Measurements from ENCODE around the gene TBC1D10B.

TBC1D10B gene

GRCh38 chr16:30370456-30371247 lies at the start of gene TBC1D10B:
TBC1D10B (minus strand) TSS chr16:30370494; CDS start chr16:30370183, 311 bp downstream.
- Histone ChIP-seq H3K27ac (ENCODE audit: extremely low read depth, low read depth, low read length) (peak within 1 kb of the TSS; percentile 78), H3K4me1 (ENCODE audit: control insufficient read depth, insufficient read depth, low read length) (peaks cover 7% of the 10 kb centered on the region), H3K9me3 (ENCODE audit: control insufficient read depth, insufficient read depth, low read depth, low read length) (no peaks in the 10 kb centered on the region), H3K4me3 (ENCODE audit: low read depth, low read length) (peak within 1 kb of the TSS; percentile 74), H3K36me3 (ENCODE audit: control insufficient read depth in 2 of 2, insufficient read depth in 1 of 2, low read length in 2 of 2) (peaks cover 6 to 18% of the 10 kb centered on the region in 2 experiments; a peak in 2 of 3 replicates)
- CTCF ChIA-PET, result interaction anchor here (0.6 to 2.1 kb wide), 12 partner anchors 11 to 305 kb away, joined by 3 to 18 read pairs (median 4); partner anchors contain the start of genes ALDOA, DCTPP1, SEPTIN1 and TBX6
- POLR2A ChIA-PET, result interaction anchor here (0.5 to 4.2 kb wide), 32 partner anchors 9 to 305 kb away, joined by 3 to 60 read pairs (median 5); partner anchors contain the start of genes ALDOA, CD2BP2, CORO1A and DCTPP1
- TF ChIP-seq SP3 (tag by site-specific recombination; IDR thresholded peaks at IDR 0.05), result peak; percentile 99
- TF ChIP-seq BCL6B (tag by site-specific recombination; IDR thresholded peaks at IDR 0.05), result no peak
- TF ChIP-seq REST (tag by site-specific recombination; IDR thresholded peaks at IDR 0.05), result no peak
- TF ChIP-seq ZNF521 (tag by site-specific recombination; IDR thresholded peaks at IDR 0.05), result no peak
- peak; percentile 91 for TF ChIP-seq KLF10 (tag by site-specific recombination; IDR thresholded peaks at IDR 0.05)
- peak; percentile 49; the same call in 1 of the 2 replicates for TF ChIP-seq GLIS1 (tag by site-specific recombination; IDR thresholded peaks at IDR 0.05)
- TF ChIP-seq ZNF121 (tag by site-specific recombination; IDR thresholded peaks at IDR 0.05), result no peak
- no peak for TF ChIP-seq YY2 (tag by site-specific recombination; IDR thresholded peaks at IDR 0.05)
- peak; percentile 89 for TF ChIP-seq ZBTB26 (tag by site-specific recombination; optimal IDR thresholded peaks at IDR 0.05)
- no peak for TF ChIP-seq PRDM4 (tag by site-specific recombination; IDR thresholded peaks at IDR 0.05)
- peak; percentile 56 for TF ChIP-seq ZNF341 (tag by site-specific recombination; IDR thresholded peaks at IDR 0.05; ENCODE audit: low read depth)
- TF ChIP-seq ZNF549 (tag by site-specific recombination; IDR thresholded peaks at IDR 0.05), result no peak
- TF ChIP-seq CTCF (tag by site-specific recombination; IDR thresholded peaks at IDR 0.05), result no peak
- TF ChIP-seq BCL11B (tag by site-specific recombination; IDR thresholded peaks at IDR 0.05; ENCODE audit: low read depth), result no peak
- peak; percentile 97 for TF ChIP-seq PBX3 (CRISPR knock-in tag; IDR thresholded peaks at IDR 0.05)
- TF ChIP-seq SP7 (tag by site-specific recombination; IDR thresholded peaks at IDR 0.05), result no peak
- no peak for TF ChIP-seq ZNF266 (tag by site-specific recombination; IDR thresholded peaks at IDR 0.05; ENCODE audit: low read depth)
- TF ChIP-seq ZNF449 (tag by site-specific recombination; IDR thresholded peaks at IDR 0.05), result no peak
- peak; percentile 67; the same call in 1 of the 2 replicates for TF ChIP-seq KLF8 (tag by site-specific recombination; IDR thresholded peaks at IDR 0.05)
- TF ChIP-seq GFI1B (tag by site-specific recombination; IDR thresholded peaks at IDR 0.05), result no peak
- no peak for TF ChIP-seq TCF7L2 (IDR thresholded peaks at IDR 0.05; ENCODE audit: borderline replicate concordance, low read depth, low read length)
- peak; percentile 92 for TF ChIP-seq ZNF561 (tag by site-specific recombination; IDR thresholded peaks at IDR 0.05; ENCODE audit: borderline replicate concordance)
- no peak for TF ChIP-seq ZNF670 (tag by site-specific recombination; IDR thresholded peaks at IDR 0.05; ENCODE audit: low read depth)
- TF ChIP-seq ZBTB8A (tag by site-specific recombination; IDR thresholded peaks at IDR 0.05), result no peak
